ENCODE measurements around the gene GLMP.

GLMP gene

DNA sequence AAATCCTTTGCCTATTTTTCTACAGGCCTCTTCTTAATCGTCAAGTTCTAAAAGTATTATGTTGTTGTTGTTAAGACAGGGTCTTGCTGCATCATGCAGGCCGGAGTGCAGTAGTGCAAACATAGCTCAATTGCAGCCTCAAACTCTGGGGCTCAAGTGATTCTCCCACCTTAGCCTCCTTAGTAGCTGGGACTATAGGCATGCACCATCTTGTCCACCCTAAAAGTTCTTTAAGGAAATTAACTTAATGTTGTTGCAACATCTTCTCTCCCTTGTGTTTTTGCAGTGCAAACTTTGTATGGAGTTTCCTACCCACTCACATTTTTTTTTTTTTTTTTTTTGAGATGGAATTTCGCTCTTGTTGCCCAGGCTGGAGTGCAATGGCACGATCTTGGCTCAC lies 7.8 kb upstream of the GLMP start:
- TF ChIP-seq CREB1 (IDR thresholded peaks at IDR 0.05; ENCODE audit: low read depth) (no peak), EGR1 (IDR thresholded peaks at IDR 0.05) (no peak), RAD21 (IDR thresholded peaks at IDR 0.05; ENCODE audit: low read depth) (no peak), FOXM1 (IDR thresholded peaks at IDR 0.05; ENCODE audit: borderline replicate concordance, low read depth) (no peak), EP300 (IDR thresholded peaks at IDR 0.05; ENCODE audit: borderline replicate concordance) (no peak), NFIC (IDR thresholded peaks at IDR 0.05) (no peak)
- TF ChIP-seq, protein P1, sequence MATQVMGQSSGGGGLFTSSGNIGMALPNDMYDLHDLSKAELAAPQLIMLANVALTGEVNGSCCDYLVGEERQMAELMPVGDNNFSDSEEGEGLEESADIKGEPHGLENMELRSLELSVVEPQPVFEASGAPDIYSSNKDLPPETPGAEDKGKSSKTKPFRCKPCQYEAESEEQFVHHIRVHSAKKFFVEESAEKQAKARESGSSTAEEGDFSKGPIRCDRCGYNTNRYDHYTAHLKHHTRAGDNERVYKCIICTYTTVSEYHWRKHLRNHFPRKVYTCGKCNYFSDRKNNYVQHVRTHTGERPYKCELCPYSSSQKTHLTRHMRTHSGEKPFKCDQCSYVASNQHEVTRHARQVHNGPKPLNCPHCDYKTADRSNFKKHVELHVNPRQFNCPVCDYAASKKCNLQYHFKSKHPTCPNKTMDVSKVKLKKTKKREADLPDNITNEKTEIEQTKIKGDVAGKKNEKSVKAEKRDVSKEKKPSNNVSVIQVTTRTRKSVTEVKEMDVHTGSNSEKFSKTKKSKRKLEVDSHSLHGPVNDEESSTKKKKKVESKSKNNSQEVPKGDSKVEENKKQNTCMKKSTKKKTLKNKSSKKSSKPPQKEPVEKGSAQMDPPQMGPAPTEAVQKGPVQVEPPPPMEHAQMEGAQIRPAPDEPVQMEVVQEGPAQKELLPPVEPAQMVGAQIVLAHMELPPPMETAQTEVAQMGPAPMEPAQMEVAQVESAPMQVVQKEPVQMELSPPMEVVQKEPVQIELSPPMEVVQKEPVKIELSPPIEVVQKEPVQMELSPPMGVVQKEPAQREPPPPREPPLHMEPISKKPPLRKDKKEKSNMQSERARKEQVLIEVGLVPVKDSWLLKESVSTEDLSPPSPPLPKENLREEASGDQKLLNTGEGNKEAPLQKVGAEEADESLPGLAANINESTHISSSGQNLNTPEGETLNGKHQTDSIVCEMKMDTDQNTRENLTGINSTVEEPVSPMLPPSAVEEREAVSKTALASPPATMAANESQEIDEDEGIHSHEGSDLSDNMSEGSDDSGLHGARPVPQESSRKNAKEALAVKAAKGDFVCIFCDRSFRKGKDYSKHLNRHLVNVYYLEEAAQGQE (IDR thresholded peaks at IDR 0.05; ENCODE audit: low read depth) = no peak
- TF ChIP-seq, protein P2, sequence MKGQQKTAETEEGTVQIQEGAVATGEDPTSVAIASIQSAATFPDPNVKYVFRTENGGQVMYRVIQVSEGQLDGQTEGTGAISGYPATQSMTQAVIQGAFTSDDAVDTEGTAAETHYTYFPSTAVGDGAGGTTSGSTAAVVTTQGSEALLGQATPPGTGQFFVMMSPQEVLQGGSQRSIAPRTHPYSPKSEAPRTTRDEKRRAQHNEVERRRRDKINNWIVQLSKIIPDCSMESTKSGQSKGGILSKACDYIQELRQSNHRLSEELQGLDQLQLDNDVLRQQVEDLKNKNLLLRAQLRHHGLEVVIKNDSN (IDR thresholded peaks at IDR 0.05) = no peak

DNA sequence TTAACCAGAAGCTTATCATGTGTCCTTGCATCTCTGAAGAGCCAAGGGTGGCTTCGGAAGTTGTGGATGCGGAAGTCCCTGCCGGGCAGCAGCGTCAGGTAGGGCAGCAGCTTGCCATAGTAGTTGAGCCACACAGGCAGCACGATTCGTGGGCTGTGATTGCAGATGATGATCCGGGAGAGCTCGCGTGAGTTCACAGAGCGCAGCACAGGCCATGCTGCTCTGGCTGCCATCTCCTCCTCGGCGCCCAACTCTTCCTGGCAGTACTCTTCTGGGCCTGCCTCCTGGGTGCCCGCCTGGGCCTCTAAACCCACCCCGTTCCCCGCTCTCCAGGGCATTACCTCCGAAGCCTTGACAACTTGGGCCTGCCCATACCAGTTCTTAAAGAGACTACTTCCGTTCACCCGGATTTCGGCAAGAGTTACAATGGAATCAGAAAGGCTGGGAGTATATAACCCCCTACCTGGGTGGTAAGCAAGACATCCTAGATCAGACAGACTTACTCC lies 3.4 kb upstream of the GLMP start, which contains the start of gene VHLL:
VHLL (minus strand) TSS at position 456 of the 506 bp plus-strand sequence; CDS start at position 338, 118 bp downstream.
- TF ChIP-seq TEAD4 (IDR thresholded peaks at IDR 0.05) (no peak), FOXM1 (IDR thresholded peaks at IDR 0.05; ENCODE audit: borderline replicate concordance, low read depth) (no peak), ZBTB7A (IDR thresholded peaks at IDR 0.05; ENCODE audit: low read depth) (no peak), TCF12 (IDR thresholded peaks at IDR 0.05; ENCODE audit: low read depth) (no peak), CEBPB (IDR thresholded peaks at IDR 0.05) (no peak)
- TF ChIP-seq, protein P2 (IDR thresholded peaks at IDR 0.05) = no peak
- TF ChIP-seq, protein P3, sequence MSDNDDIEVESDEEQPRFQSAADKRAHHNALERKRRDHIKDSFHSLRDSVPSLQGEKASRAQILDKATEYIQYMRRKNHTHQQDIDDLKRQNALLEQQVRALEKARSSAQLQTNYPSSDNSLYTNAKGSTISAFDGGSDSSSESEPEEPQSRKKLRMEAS (IDR thresholded peaks at IDR 0.05) = no peak
- TF ChIP-seq, protein P1 (IDR thresholded peaks at IDR 0.05; ENCODE audit: low read depth) = no peak

DNA sequence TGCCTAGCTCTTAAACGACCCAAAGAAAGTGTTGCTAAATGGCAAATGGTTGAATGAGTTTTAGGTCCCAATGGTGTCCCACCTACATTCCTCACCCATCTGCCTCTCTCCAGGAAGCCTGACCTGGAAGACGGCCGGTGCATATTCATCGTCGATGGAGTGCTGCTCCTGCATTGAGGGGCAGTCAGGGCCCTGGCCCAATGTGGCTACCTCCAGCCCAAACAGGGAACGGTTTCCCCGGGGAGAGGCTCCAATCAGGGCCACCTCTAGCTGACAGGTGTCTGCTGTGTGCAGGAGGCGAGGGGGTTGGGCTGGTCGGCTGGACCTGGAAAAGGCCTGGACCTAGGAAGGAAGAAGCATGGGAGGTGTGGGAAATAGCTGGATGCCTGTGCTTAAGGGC lies 1.6 kb downstream of the GLMP start:
- TF ChIP-seq EGR1 (IDR thresholded peaks at IDR 0.05) (no peak), NFIC (IDR thresholded peaks at IDR 0.05) (no peak), TEAD4 (IDR thresholded peaks at IDR 0.05) (no peak), TAF1 (IDR thresholded peaks at IDR 0.05; ENCODE audit: low read depth) (no peak), EP300 (IDR thresholded peaks at IDR 0.05; ENCODE audit: borderline replicate concordance) (no peak), CREB1 (IDR thresholded peaks at IDR 0.05; ENCODE audit: low read depth) (no peak), CEBPB (IDR thresholded peaks at IDR 0.05) (no peak), YY1 (IDR thresholded peaks at IDR 0.05; ENCODE audit: low read depth) (no peak), ZBTB7A (IDR thresholded peaks at IDR 0.05; ENCODE audit: low read depth) (no peak)
- TF ChIP-seq, protein P1 (IDR thresholded peaks at IDR 0.05; ENCODE audit: low read depth) = no peak
- TF ChIP-seq, protein P3 (IDR thresholded peaks at IDR 0.05) = no peak

DNA sequence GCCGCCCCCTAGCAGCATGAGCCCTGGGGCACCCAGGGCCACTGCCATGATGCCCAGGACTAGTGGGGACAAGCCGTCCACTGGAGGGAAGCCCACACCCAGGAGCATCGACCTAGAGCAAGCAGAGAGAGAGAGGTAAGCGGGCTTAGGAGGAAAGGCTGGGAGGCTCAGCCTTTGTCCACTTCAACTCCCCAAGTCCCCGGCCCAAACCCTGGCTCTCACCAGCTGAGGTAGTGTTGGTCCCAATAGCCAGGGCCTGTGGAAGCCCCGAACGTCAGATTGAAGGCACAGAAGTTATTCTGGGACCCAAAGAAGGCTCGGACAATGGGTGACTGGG lies 2.4 kb downstream of the GLMP start:
- TF ChIP-seq, protein P1 (IDR thresholded peaks at IDR 0.05; ENCODE audit: low read depth) = no peak
- TF ChIP-seq YY1 (IDR thresholded peaks at IDR 0.05; ENCODE audit: low read depth) = no peak
- no peak for TF ChIP-seq RAD21 (IDR thresholded peaks at IDR 0.05; ENCODE audit: low read depth)
- no peak for TF ChIP-seq TAF1 (IDR thresholded peaks at IDR 0.05; ENCODE audit: low read depth)
- no peak for TF ChIP-seq FOXM1 (IDR thresholded peaks at IDR 0.05; ENCODE audit: borderline replicate concordance, low read depth)
- TF ChIP-seq CREB1 (IDR thresholded peaks at IDR 0.05; ENCODE audit: low read depth) = no peak

All from Ishikawa (cell line).